ENCODE measurements around the gene TGFB1. TPM values are rescaled to one million over a fixed set of nuclear protein-coding genes. Genes with fewer than 3 reads are reported as not detected.

The TGFB1 gene
- total RNA-seq, 1 experiment from 2014 or later: 4.3 TPM

DNA sequence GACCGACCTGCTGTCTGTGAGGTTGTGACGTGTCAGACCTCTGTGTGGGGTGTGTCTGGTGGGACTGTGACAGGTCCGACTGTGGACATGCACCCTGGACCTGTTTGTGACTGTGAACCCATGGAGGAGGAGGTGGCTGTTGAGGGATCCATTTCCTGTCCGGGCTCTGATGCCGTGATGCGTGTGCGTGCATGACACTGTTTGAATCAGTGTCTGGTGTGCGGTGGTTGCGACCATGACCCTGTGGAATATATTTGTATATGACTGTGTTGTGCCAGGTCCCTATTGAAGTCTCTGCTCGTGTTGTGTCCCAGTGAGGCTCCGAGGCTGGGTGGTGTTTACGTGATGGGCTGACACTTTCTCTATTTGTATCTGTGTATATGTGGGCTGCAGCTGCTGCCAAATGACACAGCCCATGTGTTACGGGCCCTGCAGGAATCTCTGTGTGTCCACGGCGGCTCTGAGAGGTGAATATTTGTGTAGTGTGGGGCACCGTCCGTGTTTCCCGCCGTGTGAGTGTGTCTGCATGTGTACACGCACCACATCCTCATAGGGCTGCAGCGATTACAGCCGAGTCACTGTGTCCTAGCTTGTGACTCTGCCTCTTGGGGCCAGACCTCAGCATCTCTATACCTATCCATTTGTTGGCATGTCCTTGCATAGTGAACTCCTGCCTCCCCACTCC, 25.4 kb downstream of the TGFB1 start:
- DNase-seq (ENCODE audit: low read depth, low spot score): no peak
- in situ Hi-C loops (cut with HindIII; ENCODE audit: low pct_unique_long_range_greater_than_20kb, low sequenced_read_pairs): no loop called here

GRCh38 chr19:41327576-41328156, 26.1 kb downstream of the TGFB1 start:
- no peak for DNase-seq (ENCODE audit: low read depth, low spot score)
- in situ Hi-C loops (cut with HindIII; ENCODE audit: low pct_unique_long_range_greater_than_20kb, low sequenced_read_pairs): no loop called here

- in situ Hi-C loops (cut with HindIII; ENCODE audit: low pct_unique_long_range_greater_than_20kb, low sequenced_read_pairs): no loop called here
- no peak for DNase-seq (ENCODE audit: low read depth, low spot score)
Measured at GRCh38 chr19:41327076-41327575, 26.6 kb downstream of the TGFB1 start.

GRCh38 chr19:41325947-41326706, 27.6 kb downstream of the TGFB1 start:
- in situ Hi-C loops (cut with HindIII; ENCODE audit: low pct_unique_long_range_greater_than_20kb, low sequenced_read_pairs): no loop called here
- no peak for DNase-seq (ENCODE audit: low read depth, low spot score)

- in situ Hi-C loops (cut with HindIII; ENCODE audit: low pct_unique_long_range_greater_than_20kb, low sequenced_read_pairs): no loop called here
- DNase-seq (ENCODE audit: low read depth, low spot score): no peak
Measured at GRCh38 chr19:41325640-41325946, 28.1 kb downstream of the TGFB1 start.

GRCh38 chr19:41324921-41325639, 28.6 kb downstream of the TGFB1 start:
- no peak for DNase-seq (ENCODE audit: low read depth, low spot score)
- in situ Hi-C loops (cut with HindIII; ENCODE audit: low pct_unique_long_range_greater_than_20kb, low sequenced_read_pairs): no loop called here

- in situ Hi-C loops (cut with HindIII; ENCODE audit: low pct_unique_long_range_greater_than_20kb, low sequenced_read_pairs): no loop called here
Measured at GRCh38 chr19:41324231-41324702, 29.5 kb downstream of the TGFB1 start.

DNA sequence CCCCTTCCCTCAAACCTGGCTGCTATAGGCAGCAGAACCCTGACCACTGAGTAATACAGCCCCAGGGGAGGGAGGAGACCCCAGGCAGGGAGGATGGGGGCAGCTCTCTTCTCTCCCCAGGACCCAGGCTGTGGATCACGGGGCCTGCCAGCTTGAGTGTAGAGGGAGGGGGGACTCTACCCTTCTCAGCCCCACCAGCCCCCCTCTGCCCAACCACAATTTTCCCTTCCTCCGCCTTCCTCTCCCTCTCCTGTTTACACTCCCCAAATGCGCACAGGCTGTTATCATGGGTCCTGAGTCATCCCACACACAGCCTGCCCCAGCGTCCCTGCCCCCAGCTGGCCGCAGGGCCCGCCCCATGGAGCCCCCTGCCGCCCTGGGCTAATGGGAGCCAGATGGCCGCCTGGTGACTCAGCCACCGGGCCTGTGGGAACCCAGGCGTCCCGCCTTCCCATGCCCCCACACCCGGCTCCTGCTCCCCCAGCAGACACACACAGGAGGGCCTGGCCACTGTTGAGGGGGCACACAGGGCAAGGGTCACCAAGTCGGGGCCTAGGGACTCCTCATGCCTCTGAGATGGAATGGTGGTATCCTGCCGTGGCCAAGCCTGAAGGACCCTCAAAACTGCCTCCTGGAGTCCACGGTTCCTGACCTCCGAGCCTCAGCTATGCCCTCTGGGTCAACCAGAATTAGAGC, 30.1 kb downstream of the TGFB1 start:
- no peak for DNase-seq (ENCODE audit: low read depth, low spot score)
- in situ Hi-C loops (cut with HindIII; ENCODE audit: low pct_unique_long_range_greater_than_20kb, low sequenced_read_pairs): no loop called here

More at GRCh38 chr19:41324231-41324702, 29.5 kb downstream of the TGFB1 start:
- DNase-seq (ENCODE audit: low read depth, low spot score): no peak

- DNase-seq (ENCODE audit: low read depth, low spot score): no peak
Measured at GRCh38 chr19:41323023-41323422, 30.7 kb downstream of the TGFB1 start.

GRCh38 chr19:41322451-41322850, 31.3 kb downstream of the TGFB1 start:
- in situ Hi-C loops (cut with HindIII; ENCODE audit: low pct_unique_long_range_greater_than_20kb, low sequenced_read_pairs): no loop called here
- DNase-seq (ENCODE audit: low read depth, low spot score): no peak

More at GRCh38 chr19:41323023-41323422, 30.7 kb downstream of the TGFB1 start:
- in situ Hi-C loops (cut with HindIII; ENCODE audit: low pct_unique_long_range_greater_than_20kb, low sequenced_read_pairs): no loop called here

GRCh38 chr19:41321600-41322270, 32.0 kb downstream of the TGFB1 start:
- DNase-seq (ENCODE audit: low read depth, low spot score): peak; percentile 78
- in situ Hi-C loops (cut with HindIII; ENCODE audit: low pct_unique_long_range_greater_than_20kb, low sequenced_read_pairs): no loop called here

- no peak for DNase-seq (ENCODE audit: low read depth, low spot score)
Measured at GRCh38 chr19:41321204-41321599, 32.5 kb downstream of the TGFB1 start.

DNA sequence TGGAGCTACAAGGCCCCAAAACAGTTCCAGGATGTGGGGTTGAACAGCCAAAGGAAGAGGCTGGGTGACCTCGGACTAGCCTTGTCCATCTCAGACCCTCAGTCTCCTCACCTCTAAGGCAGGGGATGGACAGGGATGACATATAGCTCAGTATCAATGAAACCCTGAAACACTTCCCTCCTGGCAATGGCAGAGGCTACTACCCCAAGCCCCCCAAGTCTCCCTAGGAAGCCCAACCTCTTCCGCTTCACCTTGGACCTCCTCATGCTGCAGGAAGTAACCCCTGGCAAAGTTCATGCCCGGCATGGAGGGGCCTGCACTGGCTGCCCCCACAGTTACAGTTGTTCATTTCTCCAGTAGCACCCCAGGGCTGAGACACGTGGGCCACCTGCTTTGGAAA, 33.2 kb downstream of the TGFB1 start:
- DNase-seq (ENCODE audit: low read depth, low spot score): no peak
- in situ Hi-C loops (cut with HindIII; ENCODE audit: low pct_unique_long_range_greater_than_20kb, low sequenced_read_pairs): no loop called here

More at GRCh38 chr19:41321204-41321599, 32.5 kb downstream of the TGFB1 start:
- in situ Hi-C loops (cut with HindIII; ENCODE audit: low pct_unique_long_range_greater_than_20kb, low sequenced_read_pairs): no loop called here

- in situ Hi-C loops (cut with HindIII; ENCODE audit: low pct_unique_long_range_greater_than_20kb, low sequenced_read_pairs): no loop called here
- no peak for DNase-seq (ENCODE audit: low read depth, low spot score)
Measured at GRCh38 chr19:41320185-41320518, 33.6 kb downstream of the TGFB1 start.

DNA sequence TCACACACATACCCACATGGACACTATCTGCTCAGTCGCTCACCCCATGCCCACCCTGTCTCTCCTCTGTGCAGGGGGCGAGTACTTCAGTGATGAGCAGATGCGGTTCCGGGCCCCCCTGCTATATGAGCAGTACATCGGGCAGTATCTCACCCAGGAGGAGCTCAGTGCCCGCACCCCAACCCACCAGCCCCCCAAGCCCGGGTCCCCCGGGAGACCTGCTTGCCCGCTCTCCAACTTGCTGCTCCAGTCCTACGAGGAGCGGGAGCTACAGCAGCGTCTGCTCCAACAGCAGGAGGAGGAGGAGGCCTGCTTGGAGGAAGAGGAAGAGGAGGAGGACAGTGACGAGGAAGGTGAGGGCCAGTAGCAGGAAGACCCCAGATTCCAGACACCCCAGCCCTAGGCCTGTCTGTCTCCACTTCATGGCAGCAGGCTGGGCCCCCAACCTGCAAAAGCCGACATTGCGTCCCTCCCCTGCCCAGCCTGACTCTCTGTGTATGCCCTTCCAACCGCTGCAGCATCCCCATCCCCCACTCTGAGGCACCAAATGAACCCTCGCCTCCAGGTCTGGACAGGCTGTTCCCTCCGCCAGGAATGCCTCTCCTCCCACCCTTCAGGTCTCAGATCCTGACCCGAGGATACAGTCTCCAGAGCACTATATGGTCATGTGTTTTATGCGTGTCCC, 34.1 kb downstream of the TGFB1 start:
- in situ Hi-C loops (cut with HindIII; ENCODE audit: low pct_unique_long_range_greater_than_20kb, low sequenced_read_pairs): no loop called here
- DNase-seq (ENCODE audit: low read depth, low spot score): no peak

- DNase-seq (ENCODE audit: low read depth, low spot score): no peak
Measured at GRCh38 chr19:41318696-41319499, 34.8 kb downstream of the TGFB1 start.

More at GRCh38 chr19:41318696-41319499, 34.8 kb downstream of the TGFB1 start:
- in situ Hi-C loops (cut with HindIII; ENCODE audit: low pct_unique_long_range_greater_than_20kb, low sequenced_read_pairs): no loop called here

Data from SK-MEL-5 (cell line).